ENCODE data around the gene IL22.
"Not testable (repeated sequence)": the region's sequence is repeated elsewhere in the genome, so short reads cannot be mapped to it uniquely, and the experiment has no call there.

- TF ChIP-seq, protein P1, sequence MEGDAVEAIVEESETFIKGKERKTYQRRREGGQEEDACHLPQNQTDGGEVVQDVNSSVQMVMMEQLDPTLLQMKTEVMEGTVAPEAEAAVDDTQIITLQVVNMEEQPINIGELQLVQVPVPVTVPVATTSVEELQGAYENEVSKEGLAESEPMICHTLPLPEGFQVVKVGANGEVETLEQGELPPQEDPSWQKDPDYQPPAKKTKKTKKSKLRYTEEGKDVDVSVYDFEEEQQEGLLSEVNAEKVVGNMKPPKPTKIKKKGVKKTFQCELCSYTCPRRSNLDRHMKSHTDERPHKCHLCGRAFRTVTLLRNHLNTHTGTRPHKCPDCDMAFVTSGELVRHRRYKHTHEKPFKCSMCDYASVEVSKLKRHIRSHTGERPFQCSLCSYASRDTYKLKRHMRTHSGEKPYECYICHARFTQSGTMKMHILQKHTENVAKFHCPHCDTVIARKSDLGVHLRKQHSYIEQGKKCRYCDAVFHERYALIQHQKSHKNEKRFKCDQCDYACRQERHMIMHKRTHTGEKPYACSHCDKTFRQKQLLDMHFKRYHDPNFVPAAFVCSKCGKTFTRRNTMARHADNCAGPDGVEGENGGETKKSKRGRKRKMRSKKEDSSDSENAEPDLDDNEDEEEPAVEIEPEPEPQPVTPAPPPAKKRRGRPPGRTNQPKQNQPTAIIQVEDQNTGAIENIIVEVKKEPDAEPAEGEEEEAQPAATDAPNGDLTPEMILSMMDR (IDR thresholded peaks at IDR 0.05): not testable (repeated sequence)
- TF ChIP-seq POLR2A, POLR2AphosphoS5 (IDR thresholded peaks at IDR 0.05): not testable (repeated sequence)
Measured at GRCh38 chr12:68209048-68209728, 44.2 kb downstream of the IL22 start.
